Trophoblast cell (in vitro differentiated cells and primary cell): ENCODE data around the gene MGP.

Source experiments
- DNase-seq, 2 donors: peaks; one replicate each; pipeline ENCODE4 v3.0.0-alpha.2; 2016
- H2AFZ ChIP-seq: 2 replicates; pipeline ENCODE4 v1.6.1; 2013; ENCODE audit warnings: low read length, moderate library complexity, mild to moderate bottlenecking; ENCODE audit not compliant: insufficient read depth, poor library complexity
- H2AK5ac ChIP-seq: 2 replicates; pipeline ENCODE4 v1.6.1; 2013; ENCODE audit warnings: mild to moderate bottlenecking, low read length
- H2BK120ac ChIP-seq: 2 replicates; pipeline ENCODE4 v1.6.1; 2013; ENCODE audit warnings: low read length, mild to moderate bottlenecking, moderate library complexity; ENCODE audit not compliant: insufficient read depth, poor library complexity
- H2BK12ac ChIP-seq: 2 replicates; pipeline ENCODE4 v1.6.1; 2013; ENCODE audit warnings: mild to moderate bottlenecking, low read length, moderate library complexity
- H2BK5ac ChIP-seq: 2 replicates; pipeline ENCODE4 v1.6.1; 2013; ENCODE audit warnings: low read length, low read depth, moderate library complexity, mild to moderate bottlenecking; ENCODE audit not compliant: poor library complexity
- H3K14ac ChIP-seq: 2 replicates; pipeline ENCODE4 v1.6.1; 2013; ENCODE audit warnings: mild to moderate bottlenecking, low read length
- H3K18ac ChIP-seq: 2 replicates; pipeline ENCODE4 v1.6.1; 2013; ENCODE audit warnings: mild to moderate bottlenecking, low read length
- H3K23ac ChIP-seq: 2 replicates; pipeline ENCODE4 v1.6.1; 2013; ENCODE audit warnings: low read length
- H3K27ac ChIP-seq: 2 replicates; pipeline ENCODE4 v1.5.1; 2013; ENCODE audit warnings: low read depth, mild to moderate bottlenecking, inconsistent platforms, low read length, moderate library complexity
- H3K27me3 ChIP-seq: 2 replicates; pipeline ENCODE4 v1.6.1; 2013; ENCODE audit warnings: inconsistent platforms, mild to moderate bottlenecking, low read length, moderate library complexity; ENCODE audit not compliant: insufficient read depth
- H3K36me3 ChIP-seq, 2 experiments: 1 replicate in 1 of 2; 2 replicates in 1 of 2; pipeline ENCODE4 v1.6.1; 2013; ENCODE audit warnings: low read length in 2 of 2, mild to moderate bottlenecking in 2 of 2, moderate library complexity in 1 of 2; ENCODE audit not compliant: insufficient read depth in 2 of 2, control insufficient read depth in 1 of 2
- H3K4ac ChIP-seq: 2 replicates; pipeline ENCODE4 v1.6.1; 2013; ENCODE audit warnings: low read depth, mild to moderate bottlenecking, low read length, moderate library complexity
- H3K4me1 ChIP-seq, 2 experiments: 1 replicate in 1 of 2; 2 replicates in 1 of 2; pipeline ENCODE4 v1.6.1; 2013; ENCODE audit warnings: low read length in 2 of 2, mild to moderate bottlenecking in 2 of 2, moderate library complexity in 1 of 2; ENCODE audit not compliant: insufficient read depth in 2 of 2, control insufficient read depth in 1 of 2
- H3K4me2 ChIP-seq: 2 replicates; pipeline ENCODE4 v1.6.1; 2013; ENCODE audit warnings: inconsistent platforms, mild to moderate bottlenecking, low read length, moderate library complexity
- H3K4me3 ChIP-seq: 2 replicates; pipeline ENCODE4 v1.5.1; 2013; ENCODE audit warnings: mild to moderate bottlenecking, low read depth, low read length, inconsistent platforms
- H3K79me1 ChIP-seq: one replicate; pipeline ENCODE4 v1.6.1; 2013; ENCODE audit warnings: low read length
- H3K79me2 ChIP-seq: 2 replicates; pipeline ENCODE4 v1.6.1; 2013; ENCODE audit warnings: low read length, mild to moderate bottlenecking; ENCODE audit not compliant: control insufficient read depth, insufficient read depth, poor library complexity
- H3K9ac ChIP-seq: 2 replicates; pipeline ENCODE4 v1.6.1; 2013; ENCODE audit warnings: mild to moderate bottlenecking, low read length
- H3K9me3 ChIP-seq: 2 replicates; pipeline ENCODE4 v1.6.1; 2013; ENCODE audit warnings: low read depth, mild to moderate bottlenecking, control low read depth, inconsistent platforms, low read length; ENCODE audit not compliant: insufficient read depth
- H4K12ac ChIP-seq: 2 replicates; pipeline ENCODE4 v1.6.1; 2013; ENCODE audit warnings: low read depth, mild to moderate bottlenecking, low read length, moderate library complexity
- H4K8ac ChIP-seq: 2 replicates; pipeline ENCODE4 v1.6.1; 2013; ENCODE audit warnings: low read depth, mild to moderate bottlenecking, low read length, moderate library complexity
- H4K91ac ChIP-seq: one replicate; pipeline ENCODE4 v1.6.1; 2013; ENCODE audit warnings: low read depth, mild to moderate bottlenecking, low read length, moderate library complexity
- WGBS: extraction: QIAGEN DNeasy Blood & Tissue Kit; methylation state at CpG from one replicate; pipeline ENCODE4 v1.1.7; 2013; ENCODE audit warnings: missing lambda C conversion rate; ENCODE audit not compliant: insufficient read length, insufficient coverage; ENCODE audit errors: extremely low coverage; 5-methylcytosine and 5-hydroxymethylcytosine counted together

The MGP gene

DNA sequence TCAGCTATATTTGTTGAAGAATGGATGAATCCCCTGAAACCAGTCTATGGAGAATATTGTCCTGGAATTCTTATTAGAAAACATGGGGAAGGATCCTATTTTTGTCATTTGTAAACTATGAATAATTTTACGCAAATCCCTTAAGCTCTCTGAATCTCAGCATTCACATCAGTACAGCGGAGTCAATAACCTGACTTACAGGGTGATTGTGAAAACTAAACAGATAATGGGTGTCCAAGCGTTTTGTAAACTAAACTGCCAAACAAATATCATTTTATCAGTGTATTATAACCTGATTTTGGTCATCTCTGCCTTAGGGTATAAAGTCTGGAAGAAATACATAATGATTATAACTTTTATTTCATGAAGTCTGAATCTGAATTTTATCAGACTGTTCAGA, 52.3 kb downstream of the MGP start:
- no peaks in the 10 kb centered on the region for H3K79me2 ChIP-seq
- H3K4me1 ChIP-seq: peaks cover 5 to 6% of the 10 kb centered on the region in 2 experiments
- no peak overlapping the region for H3K4ac ChIP-seq
- peaks cover 0 to 2% of the 10 kb centered on the region in 2 experiments for H3K36me3 ChIP-seq
- H2AFZ ChIP-seq: no peak overlapping the region
- H3K23ac ChIP-seq: no peak overlapping the region
- no peak overlapping the region for H3K4me2 ChIP-seq
- peaks cover 14% of the 10 kb centered on the region for H3K79me1 ChIP-seq
- no peak overlapping the region for H2BK120ac ChIP-seq
- H2AK5ac ChIP-seq: no peak overlapping the region
- no peak overlapping the region for H4K12ac ChIP-seq
- H2BK12ac ChIP-seq: no peak overlapping the region
- WGBS: no CpG with 5 or more reads among the region's 3 CpGs
- H4K91ac ChIP-seq: no peak overlapping the region
- H3K9ac ChIP-seq: no peak overlapping the region
- no peak overlapping the region for H3K27ac ChIP-seq
- H2BK5ac ChIP-seq: no peak overlapping the region
- H3K27me3 ChIP-seq: no peaks in the 10 kb centered on the region
- no peak overlapping the region for H4K8ac ChIP-seq
- no peaks in the 10 kb centered on the region for H3K9me3 ChIP-seq
- no peak overlapping the region for H3K4me3 ChIP-seq
- no peak overlapping the region for H3K14ac ChIP-seq
- no peak overlapping the region for H3K18ac ChIP-seq
- DNase-seq: no peak
